ENCODE data around the gene PDE4A.

Gene PDE4A

DNA sequence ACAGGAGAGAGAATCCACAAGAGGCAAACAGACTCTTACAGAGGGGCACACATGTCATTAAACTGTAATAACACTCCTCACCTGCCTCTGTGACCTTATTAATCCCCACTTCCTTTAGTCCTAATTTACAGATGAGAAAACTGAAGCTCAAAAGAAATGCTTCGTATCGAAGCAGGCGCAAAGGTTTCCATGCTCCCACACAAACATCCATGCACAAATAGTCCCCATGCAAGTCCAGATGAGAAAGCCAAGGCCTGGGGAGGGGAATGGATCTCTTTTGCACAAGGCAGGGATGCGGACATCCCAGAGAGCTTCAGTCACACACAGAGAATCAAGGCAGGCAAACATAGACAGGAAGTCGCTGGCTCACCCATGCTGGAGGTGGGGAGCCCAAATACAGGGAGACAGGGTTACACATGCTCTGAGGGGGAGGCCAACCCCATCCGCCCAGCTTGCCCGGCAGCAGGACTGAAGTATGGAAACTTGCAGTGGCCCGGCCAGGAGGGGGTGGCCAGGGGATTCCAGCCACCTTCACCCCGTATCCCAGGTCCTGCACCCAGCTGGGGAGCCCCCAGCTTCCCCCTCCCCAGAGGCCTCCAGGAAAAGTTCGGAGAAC, 96.4 kb downstream of the PDE4A start:
- DNase-seq = no peak

DNA sequence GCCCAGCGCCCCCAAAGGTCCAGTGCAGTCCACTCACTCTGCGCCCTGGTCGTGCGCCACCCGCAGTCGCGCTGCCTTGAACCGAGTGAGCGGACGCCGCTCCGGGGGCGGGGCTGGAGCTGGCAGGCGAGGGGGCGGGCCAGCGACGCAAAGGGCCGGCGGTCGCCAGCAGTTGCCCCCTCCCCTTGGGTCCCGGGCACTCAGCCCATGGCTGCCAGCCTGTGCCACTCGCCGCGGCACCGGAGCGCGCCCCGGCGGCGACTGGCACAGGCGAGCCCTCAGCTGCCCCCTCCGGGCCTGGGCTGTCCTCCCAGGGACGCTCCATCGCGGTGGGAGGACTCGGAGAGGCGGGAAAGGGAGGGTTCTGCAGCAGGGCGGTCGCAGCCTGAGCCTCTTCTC, 97.0 kb downstream of the PDE4A start, which contains the start of gene S1PR5:
S1PR5 (minus strand) TSS at position 87 of the 399 bp plus-strand sequence. CDS start 2,436 bp downstream, outside the sequence.
- no peak for DNase-seq

DNA sequence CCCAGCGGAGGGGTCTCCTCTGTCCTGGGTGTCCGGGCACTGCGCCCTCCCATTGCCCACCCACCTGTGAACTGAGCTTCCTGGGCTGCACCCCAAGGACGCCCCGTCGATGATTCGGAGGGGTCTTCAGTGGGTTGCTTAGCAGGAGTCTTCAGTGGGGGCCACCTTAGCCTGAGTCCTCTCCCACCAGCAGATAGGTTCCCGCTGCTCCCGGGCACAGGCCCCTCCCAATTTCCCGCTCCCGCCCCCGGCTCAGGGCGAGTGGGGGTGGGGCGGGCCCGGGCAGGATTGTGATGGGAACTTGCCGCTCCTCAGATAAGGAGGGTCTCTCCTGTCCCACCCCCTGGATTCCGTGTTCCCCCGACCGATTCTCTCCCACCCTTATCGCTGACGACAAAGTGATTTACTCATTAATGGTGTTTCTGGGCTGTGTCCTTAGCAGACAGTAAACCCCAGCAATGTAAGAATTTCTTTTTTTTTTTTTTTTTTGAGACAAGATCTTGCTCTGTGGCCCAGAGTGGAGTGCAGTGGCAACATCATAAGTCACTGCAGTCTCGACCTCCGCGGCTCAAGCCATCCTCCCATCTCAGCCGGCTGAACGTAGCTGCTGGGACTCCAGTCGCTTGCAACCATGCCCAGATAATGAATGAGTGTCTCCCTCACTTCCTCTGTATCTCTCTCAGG, 97.6 kb downstream of the PDE4A start:
- DNase-seq = no peak

GRCh38 chr19:10518444-10519361, 98.4 kb downstream of the PDE4A start:
- DNase-seq = no peak
